H1 (cell line): ENCODE measurements around the gene TCF7. TPM values are rescaled to one million over a fixed set of nuclear protein-coding genes. Genes with fewer than 3 reads are reported as not detected.

Experiments
- MAFK ChIP-seq: IDR thresholded peaks from 2 replicates; pipeline ENCODE4 v1.6.1; 2012; ENCODE audit warnings: low read depth, mild to moderate bottlenecking, improper control_type of control experiment, low read length
- polyA plus RNA-seq, 7 experiments: library from polyadenylated mRNA; depleted of rRNA in 3 of 7; stranded (reverse) in 5 of 7; unstranded in 2 of 7; fragments of >200 nt in 5 of 7; fragments of 200-250 nt in 2 of 7; gene quantifications; 1 replicate in 5 of 7; 2 replicates in 1 of 7; 4 replicates in 1 of 7; pipeline versions ENCODE4 v1.2.1 to v1.2.3, GENCODE V29; 2011 to 2013; ENCODE audit warnings: missing spikeins in 2 of 7, mixed read lengths in 2 of 7
- total RNA-seq: library from RNA; stranded (reverse); fragmentation: NEBNext Ultra II Directional; extraction: Animal tissue kit (Norgen Biotek cat#: 25700); gene quantifications from 2 replicates; pipeline ENCODE4 v1.2.1, GENCODE V29; 2021

Gene TCF7
- total and polyA plus RNA-seq, 2 of the 8 experiments (the other 6 are each of a cell fraction or from before 2014, with no cell fraction given) = 4.7 to 8.5 TPM

DNA sequence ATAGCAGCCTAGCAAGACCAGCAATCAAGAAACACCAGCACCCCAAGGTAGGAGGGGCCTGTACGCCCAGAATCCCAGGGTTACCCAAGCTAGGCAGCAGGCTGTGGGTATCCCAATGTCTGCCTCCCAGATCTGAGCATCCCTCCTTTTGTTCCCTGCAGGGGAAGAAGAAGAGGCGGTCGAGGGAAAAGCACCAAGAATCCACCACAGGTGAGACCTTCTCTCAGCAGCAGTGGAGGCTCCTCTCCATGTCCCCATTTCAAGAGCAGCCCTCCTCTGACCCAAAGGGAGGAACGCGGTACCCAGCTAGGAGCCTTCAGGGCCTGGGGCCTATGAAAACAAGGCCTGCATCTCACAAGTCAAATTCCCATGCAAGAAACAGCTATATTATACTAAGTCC is 28.9 kb downstream of the TCF7 start (continued):
- TF ChIP-seq MAFK = no peak
- TF ChIP-seq, all 59 proteins: peak for 0
